HepG2 (cell line): ENCODE data around the gene WIPF3. TPM values are rescaled to one million over a fixed set of nuclear protein-coding genes. Genes with fewer than 3 reads are reported as not detected.

Experiments
- ATAC-seq: fragments of 200-7000 bp; cut with Tn5 transposase; 3 replicates; pipeline ENCODE4 v1.9.1; 2020; ENCODE audit warnings: mild to moderate bottlenecking, moderate library complexity
- BruUV-seq: library from RNA; stranded (reverse); fragments of 400-500 nt; replicated peaks from 2 replicates; lab custom pipeline; 2021; lab: Mats Ljungman, UMichigan
- CTCF ChIA-PET: fragments of 300-600 bp; formaldehyde crosslinking; extraction: SDS; loops from one replicate; lab custom pipeline; 2021; ENCODE audit warnings: low total read pairs, inconsistent platforms, low intra/inter-chr PET ratio; lab: Yijun Ruan, JAX
- POLR2A ChIA-PET: fragments of 350-600 bp; sonication (Branson Sonifier 250); formaldehyde crosslinking; loops from one replicate; lab custom pipeline; 2020; ENCODE audit warnings: antibody characterized with exemption, inconsistent platforms; lab: Yijun Ruan, JAX
- DNase-seq: peaks from one replicate; pipeline ENCODE4 v3.0.0-alpha.2; 2015; ENCODE audit warnings: low spot score
- FAIRE-seq: peaks from 3 replicates; lab custom pipeline; 2011; peaks lifted over from hg19 to GRCh38; lab: Jason Lieb, UNC
- H2AFZ ChIP-seq: one replicate; pipeline ENCODE4 v1.6.1; 2011; ENCODE audit warnings: low read length, inconsistent platforms
- H3K27ac ChIP-seq: fragments of 300-600 bp; 3 replicates; pipeline ENCODE4 v1.8.0; 2011; ENCODE audit warnings: mixed run types, mild to moderate bottlenecking, mixed read lengths, low read length, inconsistent platforms; ENCODE audit not compliant: insufficient read depth; ENCODE audit errors: extremely low read length
- H3K27me3 ChIP-seq, 2 experiments: fragments of 200-600 bp in 1 of 2; 2 replicates in 1 of 2; 3 replicates in 1 of 2; pipeline versions ENCODE4 v1.6.0 to v1.8.0; 2011; ENCODE audit warnings: low read length in 2 of 2, mild to moderate bottlenecking in 2 of 2, moderate library complexity in 2 of 2, inconsistent platforms in 1 of 2; ENCODE audit not compliant: insufficient read depth in 2 of 2, control insufficient read depth in 1 of 2
- H3K36me3 ChIP-seq, 2 experiments: fragments of 200-600 bp in 1 of 2; replicated peaks in 1 of 2; 2 replicates in 1 of 2; 3 replicates in 1 of 2; pipeline versions ENCODE4 v1.5.1 to v1.8.0; 2011; ENCODE audit warnings: low read length in 2 of 2, inconsistent platforms in 1 of 2; ENCODE audit not compliant: insufficient read depth in 2 of 2, control insufficient read depth in 1 of 2
- H3K4me1 ChIP-seq: 2 replicates; pipeline ENCODE4 v1.5.1; 2012; ENCODE audit warnings: low read length, inconsistent platforms; ENCODE audit not compliant: insufficient read depth
- H3K4me2 ChIP-seq: 2 replicates; pipeline ENCODE4 v1.6.0; 2011; ENCODE audit warnings: low read depth, low read length, inconsistent platforms
- H3K4me3 ChIP-seq, 3 experiments: fragments of 200-600 bp in 1 of 3; sonication (generic), shearing (Covaris generic) in 1 of 3; replicated peaks in 1 of 3; 2 replicates each; pipeline ENCODE4 v1.5.1; 2011 to 2016; ENCODE audit warnings: low read length in 3 of 3, inconsistent platforms in 2 of 3, low read depth in 2 of 3, mild to moderate bottlenecking in 2 of 3, control low read depth in 1 of 3, mixed read lengths in 1 of 3; ENCODE audit not compliant: insufficient read depth in 1 of 3
- H3K79me2 ChIP-seq: one replicate; pipeline ENCODE4 v1.6.1; 2011; ENCODE audit warnings: low read length, inconsistent platforms; ENCODE audit not compliant: insufficient read depth
- H3K9ac ChIP-seq: 2 replicates; pipeline ENCODE4 v1.6.0; 2011; ENCODE audit warnings: mild to moderate bottlenecking, low read depth, low read length, inconsistent platforms; ENCODE audit not compliant: insufficient read depth
- H3K9me3 ChIP-seq: 2 replicates; pipeline ENCODE4 v1.5.1; 2012; ENCODE audit warnings: mild to moderate bottlenecking, low read length
- H4K20me1 ChIP-seq: 2 replicates; pipeline ENCODE4 v1.6.0; 2011; ENCODE audit warnings: inconsistent platforms, mild to moderate bottlenecking, low read length, moderate library complexity; ENCODE audit not compliant: insufficient read depth
- ELF4 ChIP-seq: sonication (generic); formaldehyde crosslinking; IDR thresholded peaks from 2 replicates; pipeline ENCODE4 v1.5.0; 2020; ENCODE audit warnings: missing genetic modification reagents, mild to moderate bottlenecking, moderate library complexity, borderline replicate concordance
- ERF ChIP-seq: IDR thresholded peaks from 2 replicates; pipeline ENCODE4 v1.6.1; 2018; ENCODE audit warnings: missing biosample characterization, missing genetic modification reagents
- ETV6 ChIP-seq: sonication (generic); formaldehyde crosslinking; conservative IDR thresholded peaks from 2 replicates; pipeline ENCODE4 v1.4.0; 2020; ENCODE audit warnings: missing genetic modification reagents
- HDAC2 ChIP-seq: sonication (generic); formaldehyde crosslinking; IDR thresholded peaks from 2 replicates; pipeline ENCODE4 v1.4.0; 2020; ENCODE audit warnings: missing genetic modification reagents
- PCBP2 ChIP-seq: fragments of 200-400 bp; formaldehyde crosslinking; optimal IDR thresholded peaks from 2 replicates; pipeline ENCODE3; 2018; ENCODE audit warnings: low read length, low read depth; ENCODE audit not compliant: poor library complexity, severe bottlenecking
- POLR2A ChIP-seq, 2 experiments: IDR thresholded peaks; 2 replicates each; pipeline ENCODE4 v1.6.1; 2011; ENCODE audit warnings: low read depth in 2 of 2, low read length in 2 of 2, mild to moderate bottlenecking in 1 of 2, moderate library complexity in 1 of 2; ENCODE audit not compliant: insufficient read depth in 1 of 2
- TEAD2 ChIP-seq: sonication (generic); formaldehyde crosslinking; IDR thresholded peaks from 2 replicates; pipeline ENCODE4 v1.9.0; 2021; ENCODE audit warnings: missing genetic modification reagents
- ZFY ChIP-seq: sonication (generic); formaldehyde crosslinking; IDR thresholded peaks from 2 replicates; pipeline ENCODE4 v1.4.0; 2020; ENCODE audit warnings: missing genetic modification reagents
- ZMYM4 ChIP-seq: sonication (generic); formaldehyde crosslinking; IDR thresholded peaks from 2 replicates; pipeline ENCODE4 v1.8.1; 2023; ENCODE audit warnings: mild to moderate bottlenecking, missing genetic modification reagents
- ZNF101 ChIP-seq: sonication (generic); formaldehyde crosslinking; IDR thresholded peaks from 2 replicates; pipeline ENCODE4 v1.4.0; 2020; ENCODE audit warnings: mild to moderate bottlenecking, low read depth, missing genetic modification reagents, borderline replicate concordance
- ZNF547 ChIP-seq: sonication (generic); formaldehyde crosslinking; IDR thresholded peaks from 2 replicates; pipeline ENCODE4 v1.5.1; 2020; ENCODE audit warnings: mild to moderate bottlenecking, missing genetic modification reagents
- ZNF616 ChIP-seq: sonication (generic); formaldehyde crosslinking; IDR thresholded peaks from 2 replicates; pipeline ENCODE4 v1.5.0; 2020; ENCODE audit warnings: low read depth, mild to moderate bottlenecking, missing genetic modification reagents
- ZNF639 ChIP-seq: conservative IDR thresholded peaks from 2 replicates; pipeline ENCODE4 v1.6.1; 2018; ENCODE audit warnings: missing genetic modification reagents
- WGBS: methylation state at CpG from one replicate; pipeline ENCODE4 v1.1.6; 2017; ENCODE audit warnings: low lambda C conversion rate; 5-methylcytosine and 5-hydroxymethylcytosine counted together
- in situ Hi-C: cut with HindIII; loops from 2 replicates; pipeline ENCODE4 v1.10.0; 2017; ENCODE audit warnings: low pct_unique_long_range_greater_than_20kb; ENCODE audit not compliant: extremely low pct_ligation_motif_present
- intact Hi-C: fragments of 100-400 bp; cut with micrococcal nuclease; formaldehyde crosslinking; loops from one replicate; pipeline ENCODE4 v1.10.0; 2022; ENCODE audit not compliant: unreplicated experiment
- polyA plus RNA-seq, 8 experiments: library from polyadenylated mRNA; depleted of rRNA in 3 of 8; stranded (reverse) in 7 of 8; unstranded in 1 of 8; fragments of >200 nt; fragmentation: Illumina TruSeq in 4 of 8; extraction: Trizol in 4 of 8; gene quantifications; 2 replicates each; pipeline versions ENCODE4 v1.2.1 to v1.2.3, GENCODE V29; 2011 to 2016; ENCODE audit warnings: low read depth in 4 of 8, missing spikeins in 1 of 8, mixed read lengths in 1 of 8; ENCODE audit not compliant: insufficient read depth in 1 of 8
- total RNA-seq, 5 experiments: library from RNA; depleted of rRNA; stranded (reverse); fragments of >200 nt; fragmentation: Illumina TruSeq; extraction: Trizol; gene quantifications; 2 replicates each; pipeline ENCODE4 v1.2.3, GENCODE V29; 2016; ENCODE audit warnings: low read depth in 1 of 5
- TF ChIP-seq, protein P1 (sequence below): sonication (generic); formaldehyde crosslinking; IDR thresholded peaks from 2 replicates; pipeline ENCODE4 v1.4.0; 2020; ENCODE audit warnings: missing genetic modification reagents, mild to moderate bottlenecking, borderline replicate concordance
- TF ChIP-seq, protein P2 (sequence below): sonication (generic); formaldehyde crosslinking; IDR thresholded peaks from 2 replicates; pipeline ENCODE4 v1.5.1; 2020; ENCODE audit warnings: mild to moderate bottlenecking, missing genetic modification reagents, borderline replicate concordance
- TF ChIP-seq, protein P3 (sequence below): sonication (generic); formaldehyde crosslinking; IDR thresholded peaks from 2 replicates; pipeline ENCODE4 v1.5.0; 2020; ENCODE audit warnings: missing genetic modification reagents

Gene WIPF3
- total and polyA plus RNA-seq, 2 of the 13 experiments (the other 11 are each of a cell fraction or from before 2014, with no cell fraction given), result 0.03 TPM; not detected in 1

- CTCF ChIA-PET, result no interaction called here
- peaks cover 0 to 3% of the 10 kb centered on the region in 2 experiments; a peak in 3 of 5 replicates for H3K27me3 ChIP-seq
- no peak for FAIRE-seq
These were observed 11.2 kb upstream of the WIPF3 start for GRCh38 chr7:29794959-29795629.

More at GRCh38 chr7:29794959-29795629, 11.2 kb upstream of the WIPF3 start:
- no peak overlapping the region for H3K9ac ChIP-seq
- in situ Hi-C loops (no loop called here), intact Hi-C loops (no loop called here)
- no peaks in the 10 kb centered on the region for H3K9me3 ChIP-seq
- H2AFZ ChIP-seq, result no peak overlapping the region
- DNase-seq (no peak), ATAC-seq (no peak)
- WGBS, result 15% methylated on average over 6 of the region's 6 CpGs
- H3K27ac ChIP-seq, result no peak overlapping the region
- no peak overlapping the region for H3K4me2 ChIP-seq
- H4K20me1 ChIP-seq, result no peaks in the 10 kb centered on the region
- POLR2A ChIA-PET, result no interaction called here
- no TSS peak for BruUV-seq
- H3K4me1 ChIP-seq, result peaks cover 9% of the 10 kb centered on the region
- no peaks in the 10 kb centered on the region for H3K79me2 ChIP-seq
- no peak overlapping the region for H3K4me3 ChIP-seq
- no peaks in the 10 kb centered on the region for H3K36me3 ChIP-seq
- TF ChIP-seq POLR2A (IDR thresholded peaks at IDR 0.05; ENCODE audit: insufficient read depth in 1 of 2, low read depth in 2 of 2, low read length in 2 of 2) (no peak), ELF4 (CRISPR knock-in tag) (no peak), ERF (CRISPR knock-in tag) (no peak), ZNF101 (no peak), ZMYM4 (CRISPR knock-in tag) (no peak), ZNF547 (CRISPR knock-in tag) (no peak), ZFY (CRISPR knock-in tag) (no peak), ETV6 (no peak), PCBP2 (no peak), TEAD2 (CRISPR knock-in tag) (no peak), ZNF639 (CRISPR knock-in tag) (no peak), ZNF616 (CRISPR knock-in tag) (no peak), HDAC2 (CRISPR knock-in tag) (no peak)
- TF ChIP-seq, protein P1, sequence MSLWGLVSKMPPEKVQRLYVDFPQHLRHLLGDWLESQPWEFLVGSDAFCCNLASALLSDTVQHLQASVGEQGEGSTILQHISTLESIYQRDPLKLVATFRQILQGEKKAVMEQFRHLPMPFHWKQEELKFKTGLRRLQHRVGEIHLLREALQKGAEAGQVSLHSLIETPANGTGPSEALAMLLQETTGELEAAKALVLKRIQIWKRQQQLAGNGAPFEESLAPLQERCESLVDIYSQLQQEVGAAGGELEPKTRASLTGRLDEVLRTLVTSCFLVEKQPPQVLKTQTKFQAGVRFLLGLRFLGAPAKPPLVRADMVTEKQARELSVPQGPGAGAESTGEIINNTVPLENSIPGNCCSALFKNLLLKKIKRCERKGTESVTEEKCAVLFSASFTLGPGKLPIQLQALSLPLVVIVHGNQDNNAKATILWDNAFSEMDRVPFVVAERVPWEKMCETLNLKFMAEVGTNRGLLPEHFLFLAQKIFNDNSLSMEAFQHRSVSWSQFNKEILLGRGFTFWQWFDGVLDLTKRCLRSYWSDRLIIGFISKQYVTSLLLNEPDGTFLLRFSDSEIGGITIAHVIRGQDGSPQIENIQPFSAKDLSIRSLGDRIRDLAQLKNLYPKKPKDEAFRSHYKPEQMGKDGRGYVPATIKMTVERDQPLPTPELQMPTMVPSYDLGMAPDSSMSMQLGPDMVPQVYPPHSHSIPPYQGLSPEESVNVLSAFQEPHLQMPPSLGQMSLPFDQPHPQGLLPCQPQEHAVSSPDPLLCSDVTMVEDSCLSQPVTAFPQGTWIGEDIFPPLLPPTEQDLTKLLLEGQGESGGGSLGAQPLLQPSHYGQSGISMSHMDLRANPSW, result no peak
- TF ChIP-seq, protein P2, sequence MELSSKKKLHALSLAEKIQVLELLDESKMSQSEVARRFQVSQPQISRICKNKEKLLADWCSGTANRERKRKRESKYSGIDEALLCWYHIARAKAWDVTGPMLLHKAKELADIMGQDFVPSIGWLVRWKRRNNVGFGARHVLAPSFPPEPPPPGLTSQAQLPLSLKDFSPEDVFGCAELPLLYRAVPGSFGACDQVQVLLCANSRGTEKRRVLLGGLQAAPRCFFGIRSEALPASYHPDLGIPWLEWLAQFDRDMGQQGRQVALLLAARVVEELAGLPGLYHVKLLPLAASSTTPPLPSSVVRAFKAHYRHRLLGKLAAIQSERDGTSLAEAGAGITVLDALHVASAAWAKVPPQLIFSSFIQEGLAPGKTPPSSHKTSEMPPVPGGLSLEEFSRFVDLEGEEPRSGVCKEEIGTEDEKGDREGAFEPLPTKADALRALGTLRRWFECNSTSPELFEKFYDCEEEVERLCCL (CRISPR knock-in tag), result no peak
- TF ChIP-seq, protein P3, sequence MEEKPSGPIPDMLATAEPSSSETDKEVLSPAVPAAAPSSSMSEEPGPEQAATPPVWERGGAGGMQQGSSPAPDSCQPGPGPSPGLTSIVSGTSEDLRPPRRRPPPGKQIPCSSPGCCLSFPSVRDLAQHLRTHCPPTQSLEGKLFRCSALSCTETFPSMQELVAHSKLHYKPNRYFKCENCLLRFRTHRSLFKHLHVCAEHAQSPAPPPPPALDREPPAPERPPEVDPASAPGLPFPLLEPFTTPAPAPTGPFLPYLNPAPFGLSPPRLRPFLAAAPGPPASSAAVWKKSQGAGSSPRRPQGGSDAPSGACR, result no peak
